HepG2 (cell line): ENCODE results near the gene CFAP210. TPM values are rescaled to one million over a fixed set of nuclear protein-coding genes. Genes with fewer than 3 reads are reported as not detected.

Experiments
- ATAC-seq: fragments of 200-7000 bp; cut with Tn5 transposase; 3 replicates; pipeline ENCODE4 v1.9.1; 2020; ENCODE audit warnings: mild to moderate bottlenecking, moderate library complexity
- BruUV-seq: library from RNA; stranded (reverse); fragments of 400-500 nt; replicated peaks from 2 replicates; lab custom pipeline; 2021; lab: Mats Ljungman, UMichigan
- CTCF ChIA-PET: fragments of 300-600 bp; formaldehyde crosslinking; extraction: SDS; loops from one replicate; lab custom pipeline; 2021; ENCODE audit warnings: low total read pairs, inconsistent platforms, low intra/inter-chr PET ratio; lab: Yijun Ruan, JAX
- POLR2A ChIA-PET: fragments of 350-600 bp; sonication (Branson Sonifier 250); formaldehyde crosslinking; loops from one replicate; lab custom pipeline; 2020; ENCODE audit warnings: antibody characterized with exemption, inconsistent platforms; lab: Yijun Ruan, JAX
- DNase-seq: peaks from one replicate; pipeline ENCODE4 v3.0.0-alpha.2; 2015; ENCODE audit warnings: low spot score
- FAIRE-seq: peaks from 3 replicates; lab custom pipeline; 2011; peaks lifted over from hg19 to GRCh38; lab: Jason Lieb, UNC
- H2AFZ ChIP-seq: one replicate; pipeline ENCODE4 v1.6.1; 2011; ENCODE audit warnings: low read length, inconsistent platforms
- H3K27ac ChIP-seq: fragments of 300-600 bp; 3 replicates; pipeline ENCODE4 v1.8.0; 2011; ENCODE audit warnings: mixed run types, mild to moderate bottlenecking, mixed read lengths, low read length, inconsistent platforms; ENCODE audit not compliant: insufficient read depth; ENCODE audit errors: extremely low read length
- H3K27me3 ChIP-seq, 2 experiments: fragments of 200-600 bp in 1 of 2; 2 replicates in 1 of 2; 3 replicates in 1 of 2; pipeline versions ENCODE4 v1.6.0 to v1.8.0; 2011; ENCODE audit warnings: low read length in 2 of 2, mild to moderate bottlenecking in 2 of 2, moderate library complexity in 2 of 2, inconsistent platforms in 1 of 2; ENCODE audit not compliant: insufficient read depth in 2 of 2, control insufficient read depth in 1 of 2
- H3K36me3 ChIP-seq, 2 experiments: fragments of 200-600 bp in 1 of 2; replicated peaks in 1 of 2; 2 replicates in 1 of 2; 3 replicates in 1 of 2; pipeline versions ENCODE4 v1.5.1 to v1.8.0; 2011; ENCODE audit warnings: low read length in 2 of 2, inconsistent platforms in 1 of 2; ENCODE audit not compliant: insufficient read depth in 2 of 2, control insufficient read depth in 1 of 2
- H3K4me1 ChIP-seq: 2 replicates; pipeline ENCODE4 v1.5.1; 2012; ENCODE audit warnings: low read length, inconsistent platforms; ENCODE audit not compliant: insufficient read depth
- H3K4me2 ChIP-seq: 2 replicates; pipeline ENCODE4 v1.6.0; 2011; ENCODE audit warnings: low read depth, low read length, inconsistent platforms
- H3K4me3 ChIP-seq, 3 experiments: fragments of 200-600 bp in 1 of 3; sonication (generic), shearing (Covaris generic) in 1 of 3; replicated peaks in 1 of 3; 2 replicates each; pipeline ENCODE4 v1.5.1; 2011 to 2016; ENCODE audit warnings: low read length in 3 of 3, inconsistent platforms in 2 of 3, low read depth in 2 of 3, mild to moderate bottlenecking in 2 of 3, control low read depth in 1 of 3, mixed read lengths in 1 of 3; ENCODE audit not compliant: insufficient read depth in 1 of 3
- H3K79me2 ChIP-seq: one replicate; pipeline ENCODE4 v1.6.1; 2011; ENCODE audit warnings: low read length, inconsistent platforms; ENCODE audit not compliant: insufficient read depth
- H3K9ac ChIP-seq: 2 replicates; pipeline ENCODE4 v1.6.0; 2011; ENCODE audit warnings: mild to moderate bottlenecking, low read depth, low read length, inconsistent platforms; ENCODE audit not compliant: insufficient read depth
- H3K9me3 ChIP-seq: 2 replicates; pipeline ENCODE4 v1.5.1; 2012; ENCODE audit warnings: mild to moderate bottlenecking, low read length
- H4K20me1 ChIP-seq: 2 replicates; pipeline ENCODE4 v1.6.0; 2011; ENCODE audit warnings: inconsistent platforms, mild to moderate bottlenecking, low read length, moderate library complexity; ENCODE audit not compliant: insufficient read depth
- BCL3 ChIP-seq: sonication (generic); formaldehyde crosslinking; IDR thresholded peaks from 2 replicates; pipeline ENCODE4 v1.5.1; 2020; ENCODE audit warnings: mild to moderate bottlenecking, missing genetic modification reagents, moderate library complexity
- ELK4 ChIP-seq: sonication (generic); formaldehyde crosslinking; IDR thresholded peaks from 2 replicates; pipeline ENCODE4 v1.9.0; 2021; ENCODE audit warnings: missing genetic modification reagents, borderline replicate concordance
- IRF2 ChIP-seq: IDR thresholded peaks from 2 replicates; pipeline ENCODE4 v1.6.1; 2018; ENCODE audit warnings: missing genetic modification reagents, missing compliant biosample characterization
- IRF9 ChIP-seq: sonication (generic); formaldehyde crosslinking; IDR thresholded peaks from 2 replicates; pipeline ENCODE4 v1.8.0; 2022; ENCODE audit warnings: missing genetic modification reagents, mild to moderate bottlenecking, borderline replicate concordance
- KLF9 ChIP-seq: IDR thresholded peaks from 2 replicates; pipeline ENCODE4 v1.6.1; 2016; ENCODE audit warnings: low read depth
- LBX2 ChIP-seq: sonication (generic); formaldehyde crosslinking; IDR thresholded peaks from 2 replicates; pipeline ENCODE4 v1.5.0; 2020; ENCODE audit warnings: missing genetic modification reagents, mild to moderate bottlenecking, borderline replicate concordance
- MLLT10 ChIP-seq: sonication (generic); formaldehyde crosslinking; IDR thresholded peaks from 2 replicates; pipeline ENCODE4 v1.4.0; 2020; ENCODE audit warnings: missing genetic modification reagents
- NFYB ChIP-seq: sonication (generic); formaldehyde crosslinking; IDR thresholded peaks from 2 replicates; pipeline ENCODE4 v1.4.0; 2020; ENCODE audit warnings: missing genetic modification reagents
- PLRG1 ChIP-seq: fragments of 450-650 bp; conservative IDR thresholded peaks from 2 replicates; pipeline ENCODE4 v1.6.1; 2016
- ZBTB26 ChIP-seq: IDR thresholded peaks from 2 replicates; pipeline ENCODE4 v1.6.1; 2016; ENCODE audit warnings: missing compliant biosample characterization, missing genetic modification reagents, borderline replicate concordance
- ZC3H13 ChIP-seq: sonication (generic); formaldehyde crosslinking; IDR thresholded peaks from 2 replicates; pipeline ENCODE4 v1.8.1; 2023; ENCODE audit warnings: mild to moderate bottlenecking, missing genetic modification reagents, moderate library complexity
- ZC3H4 ChIP-seq: sonication (generic); formaldehyde crosslinking; IDR thresholded peaks from 2 replicates; pipeline ENCODE4 v1.4.0; 2020; ENCODE audit warnings: missing genetic modification reagents, borderline replicate concordance
- ZNF841 ChIP-seq: sonication (generic); formaldehyde crosslinking; IDR thresholded peaks from 2 replicates; pipeline ENCODE4 v1.8.1; 2023; ENCODE audit warnings: missing genetic modification reagents, borderline replicate concordance
- in situ Hi-C: cut with HindIII; loops from 2 replicates; pipeline ENCODE4 v1.10.0; 2017; ENCODE audit warnings: low pct_unique_long_range_greater_than_20kb; ENCODE audit not compliant: extremely low pct_ligation_motif_present
- intact Hi-C: fragments of 100-400 bp; cut with micrococcal nuclease; formaldehyde crosslinking; loops from one replicate; pipeline ENCODE4 v1.10.0; 2022; ENCODE audit not compliant: unreplicated experiment
- polyA plus RNA-seq, 8 experiments: library from polyadenylated mRNA; depleted of rRNA in 3 of 8; stranded (reverse) in 7 of 8; unstranded in 1 of 8; fragments of >200 nt; fragmentation: Illumina TruSeq in 4 of 8; extraction: Trizol in 4 of 8; gene quantifications; 2 replicates each; pipeline versions ENCODE4 v1.2.1 to v1.2.3, GENCODE V29; 2011 to 2016; ENCODE audit warnings: low read depth in 4 of 8, missing spikeins in 1 of 8, mixed read lengths in 1 of 8; ENCODE audit not compliant: insufficient read depth in 1 of 8
- total RNA-seq, 5 experiments: library from RNA; depleted of rRNA; stranded (reverse); fragments of >200 nt; fragmentation: Illumina TruSeq; extraction: Trizol; gene quantifications; 2 replicates each; pipeline ENCODE4 v1.2.3, GENCODE V29; 2016; ENCODE audit warnings: low read depth in 1 of 5

The CFAP210 gene
- total and polyA plus RNA-seq, 2 of the 13 experiments (the other 11 are each of a cell fraction or from before 2014, with no cell fraction given): 0.18 TPM; not detected in 1

- no peak overlapping the region for H2AFZ ChIP-seq
- DNase-seq: no peak
- ATAC-seq: no peak
- H4K20me1 ChIP-seq: peaks cover 21% of the 10 kb centered on the region
- no peak overlapping the region for H3K4me2 ChIP-seq
- ChIA-PET POLR2A (interaction anchor here (0.9 kb wide), 1 partner anchor 14 kb away, joined by 3 read pairs; no protein-coding TSS in a partner anchor), CTCF (no interaction called here)
- FAIRE-seq: no peak
- intact Hi-C loops: no loop called here
- TF ChIP-seq IRF9 (no peak), MLLT10 (CRISPR knock-in tag) (no peak), BCL3 (CRISPR knock-in tag) (no peak), ZNF841 (CRISPR knock-in tag) (no peak), ELK4 (no peak), IRF2 (CRISPR knock-in tag) (no peak), ZC3H4 (CRISPR knock-in tag) (no peak), ZBTB26 (no peak), LBX2 (CRISPR knock-in tag) (no peak), PLRG1 (no peak), NFYB (no peak), KLF9 (CRISPR knock-in tag) (no peak), ZC3H13 (CRISPR knock-in tag) (no peak)
- H3K27ac ChIP-seq: no peak overlapping the region
- H3K27me3 ChIP-seq: no peaks in the 10 kb centered on the region
- no peak overlapping the region for H3K4me3 ChIP-seq
- H3K4me1 ChIP-seq: no peaks in the 10 kb centered on the region
- BruUV-seq: no TSS peak
- in situ Hi-C loops: no loop called here
- no peak overlapping the region for H3K9ac ChIP-seq
- H3K9me3 ChIP-seq: no peaks in the 10 kb centered on the region
- peaks cover 93% of the 10 kb centered on the region for H3K79me2 ChIP-seq
- H3K36me3 ChIP-seq: peaks cover 0 to 15% of the 10 kb centered on the region in 2 experiments; a peak in 4 of 5 replicates
Observed at GRCh38 chr2:169599568-169599967, 94.6 kb downstream of the CFAP210 start.
